ENCODE measurements around the gene PTPMT1. TPM values are rescaled to one million over a fixed set of nuclear protein-coding genes. Genes with fewer than 3 reads are reported as not detected.

PTPMT1 gene
- total RNA-seq, 3 donors from 2014 or later: 130 to 139 (median 137) TPM

GRCh38 chr11:47592970-47593369, 27.6 kb downstream of the PTPMT1 start:
- Histone ChIP-seq H3K27ac (no peak overlapping the region), H3K4me3 (no peak overlapping the region), H3K27me3 (peaks cover 0 to 21% of the 10 kb centered on the region in 2 donors), H3K36me3 (no peaks in the 10 kb centered on the region), H3K9me3 (no peaks in the 10 kb centered on the region), H3K4me1 (peaks cover 0 to 6% of the 10 kb centered on the region in 2 donors)
- intact Hi-C loops (cut with DNase I; ENCODE audit: low total_unique reads): no loop called here
- DNase-seq (ENCODE audit: low spot score in 2 of 2): no peak
- TF ChIP-seq CTCF (IDR thresholded peaks at IDR 0.05) (no peak), POLR2A (IDR thresholded peaks at IDR 0.05) (no peak), POLR2AphosphoS5 (IDR thresholded peaks at IDR 0.05) (no peak)

- H3K27me3 ChIP-seq: peaks cover 0 to 21% of the 10 kb centered on the region in 2 donors
- intact Hi-C loops (cut with DNase I; ENCODE audit: low total_unique reads): no loop called here
- peak overlapping the region; percentile 17 to 69 (median 43) for H3K4me3 ChIP-seq
- DNase-seq (ENCODE audit: low spot score in 2 of 2): no peak
- H3K27ac ChIP-seq: no peak overlapping the region
- no peak for TF ChIP-seq POLR2A (IDR thresholded peaks at IDR 0.05)
- TF ChIP-seq CTCF (IDR thresholded peaks at IDR 0.05): no peak
- TF ChIP-seq POLR2AphosphoS5 (IDR thresholded peaks at IDR 0.05): no peak
- H3K9me3 ChIP-seq: no peaks in the 10 kb centered on the region
- H3K4me1 ChIP-seq: peaks cover 0 to 6% of the 10 kb centered on the region in 2 donors
- no peaks in the 10 kb centered on the region for H3K36me3 ChIP-seq
Observed at GRCh38 chr11:47593492-47593933, 28.1 kb downstream of the PTPMT1 start.

- Histone ChIP-seq H3K4me3 (peak within 1 kb of the TSS; percentile 17 to 69 (median 43)), H3K27ac (no peak within 1 kb of the TSS), H3K4me1 (peaks cover 0 to 6% of the 10 kb centered on the region in 2 donors), H3K36me3 (no peaks in the 10 kb centered on the region), H3K27me3 (peaks cover 0 to 21% of the 10 kb centered on the region in 2 donors), H3K9me3 (no peaks in the 10 kb centered on the region)
- intact Hi-C loops (cut with DNase I; ENCODE audit: low total_unique reads): no loop called here
- no peak for DNase-seq (ENCODE audit: low spot score in 2 of 2)
- TF ChIP-seq CTCF (IDR thresholded peaks at IDR 0.05): no peak
- TF ChIP-seq POLR2A (IDR thresholded peaks at IDR 0.05): no peak
- no peak for TF ChIP-seq POLR2AphosphoS5 (IDR thresholded peaks at IDR 0.05)
Observed at GRCh38 chr11:47593934-47594855, 28.8 kb downstream of the PTPMT1 start, which contains the start of gene C1QTNF4. C1QTNF4 (minus strand) TSS chr11:47594411; CDS start chr11:47590810, 3,601 bp downstream.

- Histone ChIP-seq H3K4me3 (no peak overlapping the region), H3K36me3 (no peaks in the 10 kb centered on the region), H3K9me3 (no peaks in the 10 kb centered on the region), H3K27me3 (peaks cover 0 to 21% of the 10 kb centered on the region in 2 donors), H3K4me1 (peaks cover 0 to 6% of the 10 kb centered on the region in 2 donors), H3K27ac (no peak overlapping the region)
- intact Hi-C loops (cut with DNase I; ENCODE audit: low total_unique reads): no loop called here
- TF ChIP-seq POLR2AphosphoS5 (IDR thresholded peaks at IDR 0.05): no peak
- no peak for TF ChIP-seq POLR2A (IDR thresholded peaks at IDR 0.05)
- no peak for TF ChIP-seq CTCF (IDR thresholded peaks at IDR 0.05)
- DNase-seq (ENCODE audit: low spot score in 2 of 2): no peak
Observed at GRCh38 chr11:47595029-47595428, 29.6 kb downstream of the PTPMT1 start.

- TF ChIP-seq POLR2AphosphoS5 (IDR thresholded peaks at IDR 0.05) (no peak), POLR2A (IDR thresholded peaks at IDR 0.05) (no peak), CTCF (IDR thresholded peaks at IDR 0.05) (no peak)
- DNase-seq (ENCODE audit: low spot score in 2 of 2): no peak
- peaks cover 0 to 21% of the 10 kb centered on the region in 2 donors for H3K27me3 ChIP-seq
- H3K27ac ChIP-seq: no peak overlapping the region
- no peaks in the 10 kb centered on the region for H3K9me3 ChIP-seq
- H3K4me1 ChIP-seq: peaks cover 0 to 6% of the 10 kb centered on the region in 2 donors
- intact Hi-C loops (cut with DNase I; ENCODE audit: low total_unique reads): no loop called here
- H3K4me3 ChIP-seq: no peak overlapping the region
- no peaks in the 10 kb centered on the region for H3K36me3 ChIP-seq
Observed at GRCh38 chr11:47595967-47596366, 30.6 kb downstream of the PTPMT1 start.
